ENCODE data around the gene NUDCD3. TPM values are rescaled to one million over a fixed set of nuclear protein-coding genes. Genes with fewer than 3 reads are reported as not detected.

NUDCD3 gene
- total and polyA plus RNA-seq, 4 donors, result 20.8 to 111 (median 62.0) TPM

- Histone ChIP-seq H3K9me3 (ENCODE audit: control insufficient read depth, low read length) (no peaks in the 10 kb centered on the region), H3K36me3 (ENCODE audit: control insufficient read depth in 1 of 2, insufficient read depth in 2 of 2, low read length in 1 of 2) (peaks cover 2 to 6% of the 10 kb centered on the region in 2 donors), H3K4me3 (ENCODE audit: low read length in 2 of 2) (no peak overlapping the region), H3K27me3 (ENCODE audit: control insufficient read depth in 1 of 2, insufficient read depth in 2 of 2, low read length in 1 of 2) (no peaks in the 10 kb centered on the region), H3K4me1 (ENCODE audit: control insufficient read depth in 1 of 2, insufficient read depth in 2 of 2, low read length in 2 of 2) (peaks cover 0 to 3% of the 10 kb centered on the region in 2 donors), H3K27ac (ENCODE audit: low read depth in 1 of 2, low read length in 2 of 2) (no peak overlapping the region)
- WGBS, 2 donors, result 76% methylated on average over 3 of the region's 3 CpGs
- DNase-seq (no peak), ATAC-seq (ENCODE audit: low FRiP score) (no peak)
- intact Hi-C loops (cut with DNase I), result no loop called here
These were observed 17.2 kb downstream of the NUDCD3 start for GRCh38 chr7:44473295-44473694.

GRCh38 chr7:44472843-44473242, 17.6 kb downstream of the NUDCD3 start:
- Histone ChIP-seq H3K9me3 (ENCODE audit: control insufficient read depth, low read length) (no peaks in the 10 kb centered on the region), H3K4me1 (ENCODE audit: control insufficient read depth in 1 of 2, insufficient read depth in 2 of 2, low read length in 2 of 2) (peaks cover 0 to 3% of the 10 kb centered on the region in 2 donors), H3K27ac (ENCODE audit: low read depth in 1 of 2, low read length in 2 of 2) (no peak overlapping the region), H3K4me3 (ENCODE audit: low read length in 2 of 2) (no peak overlapping the region), H3K27me3 (ENCODE audit: control insufficient read depth in 1 of 2, insufficient read depth in 2 of 2, low read length in 1 of 2) (no peaks in the 10 kb centered on the region), H3K36me3 (ENCODE audit: control insufficient read depth in 1 of 2, insufficient read depth in 2 of 2, low read length in 1 of 2) (peaks cover 2 to 3% of the 10 kb centered on the region in 2 donors)
- DNase-seq (no peak), ATAC-seq (ENCODE audit: low FRiP score) (no peak)
- intact Hi-C loops (cut with DNase I), result no loop called here
- 60 to 65% methylated on average over 3 of the region's 3 CpGs for WGBS, 2 donors

GRCh38 chr7:44471850-44472249, 18.6 kb downstream of the NUDCD3 start:
- ATAC-seq (ENCODE audit: low FRiP score) (no peak), DNase-seq (no peak)
- Histone ChIP-seq H3K4me3 (ENCODE audit: low read length in 2 of 2) (no peak overlapping the region), H3K36me3 (ENCODE audit: control insufficient read depth in 1 of 2, insufficient read depth in 2 of 2, low read length in 1 of 2) (peaks cover 2 to 3% of the 10 kb centered on the region in 2 donors), H3K9me3 (ENCODE audit: control insufficient read depth, low read length) (no peaks in the 10 kb centered on the region), H3K4me1 (ENCODE audit: control insufficient read depth in 1 of 2, insufficient read depth in 2 of 2, low read length in 2 of 2) (peaks cover 0 to 3% of the 10 kb centered on the region in 2 donors), H3K27me3 (ENCODE audit: control insufficient read depth in 1 of 2, insufficient read depth in 2 of 2, low read length in 1 of 2) (no peaks in the 10 kb centered on the region), H3K27ac (ENCODE audit: low read depth in 1 of 2, low read length in 2 of 2) (no peak overlapping the region)
- intact Hi-C loops (cut with DNase I), result no loop called here
- 68 to 70% methylated on average over 3 of the region's 3 CpGs for WGBS, 2 donors

GRCh38 chr7:44471436-44471835, 19.0 kb downstream of the NUDCD3 start:
- intact Hi-C loops (cut with DNase I), result no loop called here
- peaks cover 0 to 3% of the 10 kb centered on the region in 2 donors for H3K4me1 ChIP-seq (ENCODE audit: control insufficient read depth in 1 of 2, insufficient read depth in 2 of 2, low read length in 2 of 2)
- ATAC-seq (ENCODE audit: low FRiP score) (no peak), DNase-seq (no peak)
- 92 to 100% methylated on average over 1 of the region's 1 CpG for WGBS, 2 donors
- no peaks in the 10 kb centered on the region for H3K27me3 ChIP-seq (ENCODE audit: control insufficient read depth in 1 of 2, insufficient read depth in 2 of 2, low read length in 1 of 2)
- peaks cover 2 to 3% of the 10 kb centered on the region in 2 donors for H3K36me3 ChIP-seq (ENCODE audit: control insufficient read depth in 1 of 2, insufficient read depth in 2 of 2, low read length in 1 of 2)
- no peaks in the 10 kb centered on the region for H3K9me3 ChIP-seq (ENCODE audit: control insufficient read depth, low read length)
- no peak overlapping the region for H3K4me3 ChIP-seq (ENCODE audit: low read length in 2 of 2)
- no peak overlapping the region for H3K27ac ChIP-seq (ENCODE audit: low read depth in 1 of 2, low read length in 2 of 2)

GRCh38 chr7:44470628-44471245, 19.7 kb downstream of the NUDCD3 start:
- Histone ChIP-seq H3K4me1 (ENCODE audit: control insufficient read depth in 1 of 2, insufficient read depth in 2 of 2, low read length in 2 of 2) (peaks cover 0 to 6% of the 10 kb centered on the region in 2 donors), H3K4me3 (ENCODE audit: low read length in 2 of 2) (no peak overlapping the region), H3K9me3 (ENCODE audit: control insufficient read depth, low read length) (no peaks in the 10 kb centered on the region), H3K27me3 (ENCODE audit: control insufficient read depth in 1 of 2, insufficient read depth in 2 of 2, low read length in 1 of 2) (no peaks in the 10 kb centered on the region), H3K27ac (ENCODE audit: low read depth in 1 of 2, low read length in 2 of 2) (no peak overlapping the region), H3K36me3 (ENCODE audit: control insufficient read depth in 1 of 2, insufficient read depth in 2 of 2, low read length in 1 of 2) (no peaks in the 10 kb centered on the region)
- ATAC-seq (ENCODE audit: low FRiP score) (no peak), DNase-seq (no peak)
- 85 to 92% methylated on average over 5 of the region's 5 CpGs for WGBS, 2 donors
- intact Hi-C loops (cut with DNase I), result no loop called here

- no peaks in the 10 kb centered on the region for H3K36me3 ChIP-seq (ENCODE audit: control insufficient read depth in 1 of 2, insufficient read depth in 2 of 2, low read length in 1 of 2)
These were observed 20.4 kb downstream of the NUDCD3 start for GRCh38 chr7:44470135-44470479.

GRCh38 chr7:44469461-44470134, 20.9 kb downstream of the NUDCD3 start:
- Histone ChIP-seq H3K9me3 (ENCODE audit: control insufficient read depth, low read length) (no peaks in the 10 kb centered on the region), H3K4me1 (ENCODE audit: control insufficient read depth in 1 of 2, insufficient read depth in 2 of 2, low read length in 2 of 2) (peaks cover 0 to 10% of the 10 kb centered on the region in 2 donors), H3K27ac (ENCODE audit: low read depth in 1 of 2, low read length in 2 of 2) (no peak overlapping the region), H3K27me3 (ENCODE audit: control insufficient read depth in 1 of 2, insufficient read depth in 2 of 2, low read length in 1 of 2) (no peaks in the 10 kb centered on the region), H3K4me3 (ENCODE audit: low read length in 2 of 2) (no peak overlapping the region), H3K36me3 (ENCODE audit: control insufficient read depth in 1 of 2, insufficient read depth in 2 of 2, low read length in 1 of 2) (no peaks in the 10 kb centered on the region)
- intact Hi-C loops (cut with DNase I), result no loop called here
- ATAC-seq (ENCODE audit: low FRiP score), result no peak
- no peak for DNase-seq
- WGBS, 2 donors, result 65% methylated on average over 4 of the region's 4 CpGs

More at GRCh38 chr7:44470135-44470479, 20.4 kb downstream of the NUDCD3 start:
- WGBS, 2 donors, result 93 to 94% methylated on average over 2 of the region's 2 CpGs
- H3K4me3 ChIP-seq (ENCODE audit: low read length in 2 of 2), result no peak overlapping the region
- peak; percentile 46 for ATAC-seq (ENCODE audit: low FRiP score)
- intact Hi-C loops (cut with DNase I), result no loop called here
- no peaks in the 10 kb centered on the region for H3K9me3 ChIP-seq (ENCODE audit: control insufficient read depth, low read length)
- peaks cover 0 to 10% of the 10 kb centered on the region in 2 donors for H3K4me1 ChIP-seq (ENCODE audit: control insufficient read depth in 1 of 2, insufficient read depth in 2 of 2, low read length in 2 of 2)
- no peak overlapping the region for H3K27ac ChIP-seq (ENCODE audit: low read depth in 1 of 2, low read length in 2 of 2)
- no peaks in the 10 kb centered on the region for H3K27me3 ChIP-seq (ENCODE audit: control insufficient read depth in 1 of 2, insufficient read depth in 2 of 2, low read length in 1 of 2)
- DNase-seq, result no peak

GRCh38 chr7:44467217-44467548, 23.3 kb downstream of the NUDCD3 start:
- no peak overlapping the region for H3K27ac ChIP-seq (ENCODE audit: low read depth in 1 of 2, low read length in 2 of 2)
- peaks cover 0 to 10% of the 10 kb centered on the region in 2 donors for H3K4me1 ChIP-seq (ENCODE audit: control insufficient read depth in 1 of 2, insufficient read depth in 2 of 2, low read length in 2 of 2)
- no peak for ATAC-seq (ENCODE audit: low FRiP score)
- no peaks in the 10 kb centered on the region for H3K9me3 ChIP-seq (ENCODE audit: control insufficient read depth, low read length)
- H3K4me3 ChIP-seq (ENCODE audit: low read length in 2 of 2), result no peak overlapping the region
- H3K27me3 ChIP-seq (ENCODE audit: control insufficient read depth in 1 of 2, insufficient read depth in 2 of 2, low read length in 1 of 2), result no peaks in the 10 kb centered on the region
- intact Hi-C loops (cut with DNase I), result no loop called here
- WGBS, 2 donors, result 98 to 99% methylated on average over 4 of the region's 4 CpGs
- DNase-seq, result no peak
- H3K36me3 ChIP-seq (ENCODE audit: control insufficient read depth in 1 of 2, insufficient read depth in 2 of 2, low read length in 1 of 2), result no peaks in the 10 kb centered on the region
